Gastrocnemius medialis (tissue), 4 donors: ENCODE measurements around the gene DRAM1.

Source experiments
- CTCF ChIP-seq, 5 experiments: fragments of 450-650 bp in 3 of 5; fragments of 200-600 bp in 2 of 5; sonication (generic) in 2 of 5; IDR thresholded peaks in 4 of 5; conservative IDR thresholded peaks in 1 of 5; 1 replicate in 4 of 5; 2 replicates in 1 of 5; pipeline ENCODE4 v1.5.1; 2016 to 2019; ENCODE audit warnings: antibody characterized with exemption in 5 of 5, mild to moderate bottlenecking in 3 of 5, moderate library complexity in 3 of 5
- POLR2A ChIP-seq, 2 donors: fragments of 450-650 bp; IDR thresholded peaks; one replicate each; pipeline ENCODE4 v1.6.1; 2017; ENCODE audit warnings: antibody characterized with exemption in 2 of 2, mild to moderate bottlenecking in 2 of 2, moderate library complexity in 2 of 2

GRCh38 chr12:101880769-101881168, 3.4 kb downstream of the DRAM1 start:
- no peak for TF ChIP-seq CTCF (IDR thresholded peaks at IDR 0.05 in 4 of 5, conservative IDR thresholded peaks at IDR 0.05 in 1 of 5)
- TF ChIP-seq POLR2A (IDR thresholded peaks at IDR 0.05): no peak
